Upper lobe of left lung (tissue), 6 donors: ENCODE data around the gene IL22RA1. TPM values are rescaled to one million over a fixed set of nuclear protein-coding genes. Genes with fewer than 3 reads are reported as not detected.

ENCODE experiments used
- ATAC-seq, 2 donors: fragments of 200-7000 bp; cut with Tn5 transposase; one replicate each; pipeline ENCODE4 v1.9.1; 2022; ENCODE audit warnings: mild to moderate bottlenecking in 2 of 2, moderate library complexity in 2 of 2; ENCODE audit not compliant: low FRiP score in 2 of 2
- DNase-seq, 2 donors: peaks; one replicate each; pipeline ENCODE4 v3.0.0-alpha.2; 2019 to 2020
- H3K27ac ChIP-seq, 4 donors: fragments of 200-600 bp; sonication (generic); one replicate each; pipeline ENCODE4 v1.5.1; 2016 to 2019
- H3K27me3 ChIP-seq, 4 donors: fragments of 200-600 bp; sonication (generic); one replicate each; pipeline ENCODE4 v1.5.1; 2017 to 2019
- H3K36me3 ChIP-seq, 4 donors: fragments of 200-600 bp; sonication (generic); one replicate each; pipeline ENCODE4 v1.5.1; 2016 to 2019
- H3K4me1 ChIP-seq, 4 donors: fragments of 200-600 bp; sonication (generic); one replicate each; pipeline ENCODE4 v1.5.1; 2018 to 2019
- H3K4me3 ChIP-seq, 4 donors: fragments of 200-600 bp; sonication (generic); one replicate each; pipeline ENCODE4 v1.5.1; 2017 to 2019; ENCODE audit warnings: mild to moderate bottlenecking in 2 of 4, moderate library complexity in 1 of 4
- H3K9me3 ChIP-seq, 4 donors: fragments of 200-600 bp; sonication (generic); one replicate each; pipeline ENCODE4 v1.5.1; 2018 to 2019
- CTCF ChIP-seq, 6 experiments: fragments of 450-650 bp in 4 of 6; fragments of 200-600 bp in 2 of 6; sonication (generic) in 2 of 6; IDR thresholded peaks; one replicate each; pipeline ENCODE4 v1.5.1; 2016 to 2019; ENCODE audit warnings: antibody characterized with exemption in 6 of 6
- EP300 ChIP-seq, 4 donors: sonication (generic); formaldehyde crosslinking; IDR thresholded peaks; one replicate each; pipeline ENCODE4 v1.5.1; 2017; ENCODE audit warnings: antibody characterized with exemption in 4 of 4, control low read depth in 2 of 4
- POLR2A ChIP-seq, 4 donors: fragments of 450-650 bp; IDR thresholded peaks; one replicate each; pipeline ENCODE4 v1.5.1; 2016 to 2017; ENCODE audit warnings: antibody characterized with exemption in 4 of 4, mild to moderate bottlenecking in 2 of 4
- POLR2AphosphoS5 ChIP-seq, 2 donors: sonication (generic); formaldehyde crosslinking; IDR thresholded peaks; one replicate each; pipeline ENCODE4 v1.5.1; 2017; ENCODE audit warnings: antibody characterized with exemption in 2 of 2
- WGBS, 2 donors: methylation state at CpG; one replicate each; pipeline ENCODE4 v1.1.5; 2017 to 2018; 5-methylcytosine and 5-hydroxymethylcytosine counted together
- total RNA-seq, 6 donors: library from RNA; depleted of rRNA in 4 of 6; stranded (reverse); fragments of >200 nt in 4 of 6; gene quantifications; one replicate each; pipeline versions ENCODE4 v1.1.0 to v1.2.1, GENCODE V29; 2016 to 2021
- donor health status: DM: no; HTN: no; CAD: no; lungs with moderate emphysema.
- donor health status: DM: no; HTN: yes; CAD: no; lungs with severe emphysema.

The IL22RA1 gene
- total RNA-seq, 6 donors from 2014 or later = 0.15 to 1.4 (median 0.90) TPM

- DNase-seq (no peak), ATAC-seq (no peak)
- Histone ChIP-seq H3K4me1 (peaks cover 0 to 4% (median 0%) of the 10 kb centered on the region in 4 donors), H3K36me3 (no peaks in the 10 kb centered on the region), H3K9me3 (no peaks in the 10 kb centered on the region), H3K27ac (no peak overlapping the region), H3K4me3 (no peak overlapping the region), H3K27me3 (no peaks in the 10 kb centered on the region)
- TF ChIP-seq CTCF (IDR thresholded peaks at IDR 0.05) (no peak), EP300 (IDR thresholded peaks at IDR 0.05) (no peak), POLR2A (IDR thresholded peaks at IDR 0.05) (no peak), POLR2AphosphoS5 (IDR thresholded peaks at IDR 0.05) (no peak)
These were observed 57.9 kb downstream of the IL22RA1 start for GRCh38 chr1:24085007-24085406.

- no peak overlapping the region for H3K27ac ChIP-seq
- DNase-seq (no peak), ATAC-seq (no peak)
- H3K36me3 ChIP-seq = no peaks in the 10 kb centered on the region
- H3K4me1 ChIP-seq = no peaks in the 10 kb centered on the region
- H3K9me3 ChIP-seq = no peaks in the 10 kb centered on the region
- 64 to 72% methylated on average over 7 of the region's 7 CpGs for WGBS, 2 donors
- TF ChIP-seq EP300 (IDR thresholded peaks at IDR 0.05) = no peak
- no peak for TF ChIP-seq POLR2A (IDR thresholded peaks at IDR 0.05)
- TF ChIP-seq CTCF (IDR thresholded peaks at IDR 0.05) = no peak
- TF ChIP-seq POLR2AphosphoS5 (IDR thresholded peaks at IDR 0.05) = no peak
- no peaks in the 10 kb centered on the region for H3K27me3 ChIP-seq
- H3K4me3 ChIP-seq = no peak overlapping the region
These were observed 58.9 kb downstream of the IL22RA1 start for GRCh38 chr1:24084050-24084449.

GRCh38 chr1:24082372-24082771 lies 60.6 kb downstream of the IL22RA1 start:
- Histone ChIP-seq H3K27me3 (no peaks in the 10 kb centered on the region), H3K9me3 (no peaks in the 10 kb centered on the region), H3K4me1 (no peaks in the 10 kb centered on the region), H3K27ac (no peak overlapping the region), H3K4me3 (no peak overlapping the region), H3K36me3 (no peaks in the 10 kb centered on the region)
- DNase-seq (no peak), ATAC-seq (no peak)
- no peak for TF ChIP-seq POLR2A (IDR thresholded peaks at IDR 0.05)
- no peak for TF ChIP-seq POLR2AphosphoS5 (IDR thresholded peaks at IDR 0.05)
- 82 to 90% methylated on average over 4 to 8 of the region's 8 CpGs for WGBS, 2 donors

GRCh38 chr1:24081190-24081589 lies 61.8 kb downstream of the IL22RA1 start:
- no peaks in the 10 kb centered on the region for H3K36me3 ChIP-seq
- no peaks in the 10 kb centered on the region for H3K27me3 ChIP-seq
- ATAC-seq = no peak
- H3K4me1 ChIP-seq = no peaks in the 10 kb centered on the region
- no peak overlapping the region for H3K4me3 ChIP-seq
- DNase-seq = no peak
- H3K27ac ChIP-seq = no peak overlapping the region
- 78 to 85% methylated on average over 5 to 6 of the region's 6 CpGs for WGBS, 2 donors
- H3K9me3 ChIP-seq = no peaks in the 10 kb centered on the region
- TF ChIP-seq EP300 (IDR thresholded peaks at IDR 0.05) = no peak
- TF ChIP-seq POLR2A (IDR thresholded peaks at IDR 0.05) = no peak
- no peak for TF ChIP-seq CTCF (IDR thresholded peaks at IDR 0.05)
- no peak for TF ChIP-seq POLR2AphosphoS5 (IDR thresholded peaks at IDR 0.05)

GRCh38 chr1:24080131-24080530 lies 62.8 kb downstream of the IL22RA1 start:
- Histone ChIP-seq H3K9me3 (no peaks in the 10 kb centered on the region), H3K4me3 (no peak overlapping the region), H3K36me3 (no peaks in the 10 kb centered on the region), H3K27ac (no peak overlapping the region), H3K4me1 (no peaks in the 10 kb centered on the region), H3K27me3 (no peaks in the 10 kb centered on the region)
- no peak for DNase-seq
- no peak for TF ChIP-seq EP300 (IDR thresholded peaks at IDR 0.05)
- no peak for TF ChIP-seq POLR2AphosphoS5 (IDR thresholded peaks at IDR 0.05)
- no peak for TF ChIP-seq POLR2A (IDR thresholded peaks at IDR 0.05)
- no peak for TF ChIP-seq CTCF (IDR thresholded peaks at IDR 0.05)
- ATAC-seq = no peak
- WGBS, 2 donors = 69 to 72% methylated on average over 8 to 10 of the region's 10 CpGs
